NOMO-1 treated with dmso at 0.1 percent for 144 hours (cell line): Measurements from ENCODE around the gene ARHGEF12.
"Not testable (repeated sequence)": the region's sequence is repeated elsewhere in the genome, so short reads cannot be mapped to it uniquely, and the experiment has no call there.

Source experiments
- DNase-seq: peaks from one replicate; lab custom pipeline; 2025; ENCODE audit not compliant: unreplicated experiment; lab: John Stamatoyannopoulos, UW

The ARHGEF12 gene

GRCh38 chr11:120482149-120482548 is 145.9 kb downstream of the ARHGEF12 start:
- DNase-seq = no peak

GRCh38 chr11:120484722-120485121 is 148.5 kb downstream of the ARHGEF12 start:
- DNase-seq = no peak

- DNase-seq = no peak
These were observed 149.9 kb downstream of the ARHGEF12 start for GRCh38 chr11:120486138-120486537.

- DNase-seq = no peak
These were observed 153.6 kb downstream of the ARHGEF12 start for GRCh38 chr11:120489799-120490198.

- no peak for DNase-seq
These were observed 156.3 kb downstream of the ARHGEF12 start for GRCh38 chr11:120492486-120492885.

GRCh38 chr11:120494595-120494994 is 158.4 kb downstream of the ARHGEF12 start:
- no peak for DNase-seq

- no peak for DNase-seq
These were observed 162.9 kb downstream of the ARHGEF12 start for GRCh38 chr11:120499088-120499487.

- DNase-seq = no peak
These were observed 163.6 kb downstream of the ARHGEF12 start for GRCh38 chr11:120499859-120500258.

- DNase-seq = no peak
These were observed 164.3 kb downstream of the ARHGEF12 start for GRCh38 chr11:120500414-120501071.

GRCh38 chr11:120501440-120501839 is 165.2 kb downstream of the ARHGEF12 start:
- no peak for DNase-seq

GRCh38 chr11:120501976-120502755 is 166.0 kb downstream of the ARHGEF12 start:
- DNase-seq = no peak

- DNase-seq = not testable (repeated sequence)
These were observed 167.3 kb downstream of the ARHGEF12 start for GRCh38 chr11:120503529-120503928.

GRCh38 chr11:120505801-120506425 is 169.7 kb downstream of the ARHGEF12 start:
- DNase-seq = no peak

- DNase-seq = no peak
These were observed 173.3 kb downstream of the ARHGEF12 start for GRCh38 chr11:120509346-120510053.

- DNase-seq = no peak
These were observed 174.3 kb downstream of the ARHGEF12 start for GRCh38 chr11:120510406-120511115.

GRCh38 chr11:120511116-120511819 is 175.1 kb downstream of the ARHGEF12 start, which contains the start of gene GRIK4:
Gene GRIK4, plus strand, starts transcription at chr11:120511748. Its CDS starts 148,571 bp downstream, at chr11:120660319.
- DNase-seq = peak; percentile 39

GRCh38 chr11:120511820-120512738 is 175.9 kb downstream of the ARHGEF12 start:
- DNase-seq = no peak

- DNase-seq = no peak
These were observed 176.7 kb downstream of the ARHGEF12 start for GRCh38 chr11:120512739-120513435.
